Karpas-422 (cell line): ENCODE measurements around the gene SCYGR4. TPM values are rescaled to one million over a fixed set of nuclear protein-coding genes. Genes with fewer than 3 reads are reported as not detected.

Source experiments
- DNase-seq: peaks from one replicate; pipeline ENCODE4 v3.0.0-alpha.2; 2015
- H2AFZ ChIP-seq: fragments of 200-600 bp; sonication (generic); 2 replicates; pipeline ENCODE4 v1.6.1; 2014; ENCODE audit warnings: antibody characterized with exemption, low read length, mixed read lengths
- H3K27ac ChIP-seq: fragments of 200-600 bp; sonication (generic); 2 replicates; pipeline ENCODE4 v1.5.1; 2014; ENCODE audit warnings: mild to moderate bottlenecking, low read length, moderate library complexity
- H3K27me3 ChIP-seq: fragments of 200-600 bp; sonication (generic); 2 replicates; pipeline ENCODE4 v1.6.1; 2014; ENCODE audit warnings: low read length, mixed read lengths
- H3K36me3 ChIP-seq: fragments of 200-600 bp; sonication (generic); 2 replicates; pipeline ENCODE4 v1.6.1; 2014; ENCODE audit warnings: low read length, mixed read lengths; ENCODE audit not compliant: insufficient read depth
- H3K4me1 ChIP-seq: fragments of 200-600 bp; sonication (generic); 2 replicates; pipeline ENCODE4 v1.6.1; 2014; ENCODE audit warnings: mild to moderate bottlenecking, low read length, mixed read lengths
- H3K4me2 ChIP-seq: fragments of 200-600 bp; sonication (generic); 2 replicates; pipeline ENCODE4 v1.6.1; 2014; ENCODE audit warnings: low read length, low read depth, mild to moderate bottlenecking; ENCODE audit not compliant: poor library complexity, severe bottlenecking
- H3K4me3 ChIP-seq: fragments of 200-600 bp; sonication (generic); 2 replicates; pipeline ENCODE4 v1.5.1; 2014; ENCODE audit warnings: mild to moderate bottlenecking, antibody characterized with exemption, low read length, mixed read lengths
- H3K79me2 ChIP-seq: fragments of 200-600 bp; sonication (generic); 2 replicates; pipeline ENCODE4 v1.6.1; 2014; ENCODE audit warnings: mild to moderate bottlenecking, low read length, mixed read lengths
- H3K9ac ChIP-seq: fragments of 200-600 bp; sonication (generic); 2 replicates; pipeline ENCODE4 v1.6.0; 2014; ENCODE audit warnings: low read length
- H3K9me2 ChIP-seq: fragments of 200-600 bp; sonication (generic), shearing (Covaris generic); replicated peaks from 2 replicates; pipeline ENCODE4 v1.6.0; 2014; ENCODE audit warnings: mild to moderate bottlenecking, low read length, moderate library complexity; ENCODE audit not compliant: insufficient read depth
- H3K9me3 ChIP-seq: fragments of 300-700, 200-600 bp; sonication (generic); 2 replicates; pipeline ENCODE4 v1.6.1; 2014; ENCODE audit warnings: low read length, mixed read lengths
- H4K20me1 ChIP-seq: fragments of 200-600 bp; sonication (generic); 2 replicates; pipeline ENCODE4 v1.6.1; 2014; ENCODE audit warnings: mild to moderate bottlenecking, antibody characterized with exemption, low read length, low read depth; ENCODE audit not compliant: insufficient read depth
- total RNA-seq: library from RNA; depleted of rRNA; stranded (reverse); fragments of >200 nt; shearing (Covaris generic); gene quantifications from 2 replicates; pipeline ENCODE4 v1.2.3, GENCODE V29; 2014; ENCODE audit warnings: low replicate concordance; rRNA removed

Gene SCYGR4, protein sequence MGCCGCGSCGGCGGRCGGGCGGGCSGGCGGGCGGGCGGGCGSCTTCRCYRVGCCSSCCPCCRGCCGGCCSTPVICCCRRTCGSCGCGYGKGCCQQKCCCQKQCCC
- not detected in 2 replicates for total RNA-seq

DNA sequence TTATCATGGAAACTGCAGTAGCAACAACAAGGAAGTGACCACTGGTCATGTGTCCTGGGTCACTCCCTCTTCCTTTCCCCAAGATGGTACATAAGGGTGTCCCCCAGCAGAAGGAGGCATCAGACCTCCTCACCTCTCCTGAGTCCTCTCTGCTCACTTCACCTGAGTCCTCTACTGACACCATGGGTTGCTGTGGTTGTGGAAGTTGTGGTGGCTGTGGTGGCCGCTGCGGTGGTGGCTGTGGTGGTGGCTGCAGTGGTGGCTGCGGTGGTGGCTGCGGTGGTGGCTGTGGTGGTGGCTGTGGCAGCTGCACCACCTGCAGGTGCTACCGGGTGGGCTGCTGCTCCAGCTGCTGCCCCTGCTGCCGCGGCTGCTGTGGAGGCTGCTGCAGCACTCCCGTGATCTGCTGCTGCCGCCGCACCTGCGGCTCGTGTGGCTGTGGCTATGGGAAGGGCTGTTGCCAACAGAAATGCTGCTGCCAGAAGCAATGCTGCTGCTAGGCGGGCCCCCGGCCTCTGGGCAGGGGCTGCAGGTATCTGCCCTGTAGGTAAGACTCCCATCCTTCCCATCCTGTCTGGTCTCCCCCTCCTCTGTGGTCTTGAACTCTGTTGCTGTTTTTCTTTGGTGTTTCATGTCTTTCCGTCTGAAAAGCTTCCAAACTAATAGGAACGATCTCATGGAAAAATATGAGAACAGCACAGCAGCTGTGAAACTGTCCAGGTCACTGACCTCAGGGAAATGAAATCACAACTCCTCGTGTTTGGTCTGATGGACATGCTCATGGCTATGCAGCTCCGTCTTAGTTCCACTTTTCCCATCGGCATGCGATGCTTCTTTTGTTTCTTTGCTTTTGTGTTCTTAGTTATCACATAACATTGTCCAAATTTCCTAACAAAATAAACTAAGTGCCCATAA, at the start of gene SCYGR4:
TSS of gene SCYGR4 (plus strand) at position 183 of the 915 bp plus-strand sequence. CDS start at position 183, 0 bp downstream.
- Histone ChIP-seq H3K27me3 (no peaks in the 10 kb centered on the region), H3K9me3 (no peaks in the 10 kb centered on the region), H3K4me1 (no peaks in the 10 kb centered on the region), H3K4me3 (no peak within 1 kb of the TSS), H4K20me1 (no peaks in the 10 kb centered on the region), H3K9me2 (no peaks in the 10 kb centered on the region), H3K9ac (no peak within 1 kb of the TSS), H2AFZ (no peak within 1 kb of the TSS), H3K36me3 (no peaks in the 10 kb centered on the region), H3K4me2 (no peak within 1 kb of the TSS), H3K79me2 (no peaks in the 10 kb centered on the region), H3K27ac (no peak within 1 kb of the TSS)
- no peak for DNase-seq

DNA sequence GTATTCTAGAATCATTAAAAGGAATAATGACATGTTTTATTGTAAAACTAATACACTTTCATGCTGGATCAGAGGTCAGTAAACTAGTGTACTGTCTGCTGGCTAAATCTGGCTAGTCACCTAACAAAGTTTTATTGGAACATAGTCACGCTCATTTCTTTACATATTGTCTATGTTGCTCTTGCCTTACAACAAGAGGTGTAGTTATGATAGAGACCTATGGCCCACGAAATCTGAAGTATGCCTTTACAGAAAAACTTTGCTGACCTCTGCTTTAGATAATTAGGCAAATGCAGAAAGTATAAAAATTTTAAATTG, 48.5 kb upstream of the SCYGR4 start:
- Histone ChIP-seq H3K9me2 (no peaks in the 10 kb centered on the region), H3K79me2 (no peaks in the 10 kb centered on the region), H2AFZ (no peak overlapping the region), H3K4me1 (peaks cover 17% of the 10 kb centered on the region), H3K4me2 (no peak overlapping the region), H4K20me1 (no peaks in the 10 kb centered on the region), H3K9me3 (no peaks in the 10 kb centered on the region), H3K9ac (no peak overlapping the region), H3K36me3 (peaks cover 6% of the 10 kb centered on the region; the same call in 1 of the 2 replicates), H3K4me3 (no peak overlapping the region), H3K27me3 (no peaks in the 10 kb centered on the region), H3K27ac (no peak overlapping the region)
- no peak for DNase-seq

DNA sequence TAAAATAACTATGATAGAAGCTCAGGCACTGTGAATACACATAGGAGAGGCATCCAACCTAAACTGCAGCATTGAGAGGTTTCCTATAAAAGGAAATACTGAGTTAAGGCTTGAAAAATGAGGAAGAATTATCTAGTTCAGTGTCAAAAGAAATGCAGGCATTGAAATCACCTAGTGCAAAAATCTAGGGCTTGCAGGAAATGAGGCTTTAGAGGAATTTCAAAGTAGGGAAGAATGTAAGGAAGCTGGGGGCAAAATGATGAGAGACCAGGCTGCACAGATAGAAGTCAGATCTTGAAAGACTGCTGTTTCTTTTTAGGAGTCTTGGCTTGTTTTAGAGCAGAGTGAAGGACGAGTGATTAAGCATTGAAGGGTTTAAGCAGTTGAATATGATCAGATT, 46.7 kb upstream of the SCYGR4 start:
- H3K27me3 ChIP-seq, result no peaks in the 10 kb centered on the region
- H3K4me1 ChIP-seq, result peaks cover 4% of the 10 kb centered on the region
- H3K9me3 ChIP-seq, result no peaks in the 10 kb centered on the region
- no peak overlapping the region for H3K27ac ChIP-seq
- H3K36me3 ChIP-seq, result no peaks in the 10 kb centered on the region
- DNase-seq, result no peak
- no peaks in the 10 kb centered on the region for H4K20me1 ChIP-seq
- H3K9ac ChIP-seq, result no peak overlapping the region
- H3K4me3 ChIP-seq, result no peak overlapping the region
- no peaks in the 10 kb centered on the region for H3K79me2 ChIP-seq
- H3K9me2 ChIP-seq, result no peaks in the 10 kb centered on the region
- H3K4me2 ChIP-seq, result no peak overlapping the region
- H2AFZ ChIP-seq, result no peak overlapping the region

DNA sequence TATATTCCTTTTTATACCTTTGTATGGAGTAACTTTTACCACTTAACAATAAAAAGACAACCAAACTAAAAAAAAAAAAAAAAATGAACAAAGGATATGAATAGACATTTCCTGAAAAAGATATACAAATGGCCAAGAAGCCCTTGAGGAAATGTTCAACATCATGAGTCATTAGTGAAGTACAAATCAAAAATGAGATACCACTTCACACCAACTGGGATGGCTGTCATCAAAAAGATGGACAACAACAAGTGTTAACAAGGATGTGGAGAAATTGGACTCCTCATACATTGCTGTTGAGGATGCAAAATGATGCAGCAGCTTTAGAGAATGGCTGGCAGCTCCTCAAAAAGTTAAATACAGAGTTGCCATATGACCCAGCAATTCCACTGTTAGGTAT, 41.2 kb upstream of the SCYGR4 start:
- DNase-seq, result no peak
- Histone ChIP-seq H3K4me3 (no peak overlapping the region), H3K9me2 (no peaks in the 10 kb centered on the region), H4K20me1 (no peaks in the 10 kb centered on the region), H3K27ac (no peak overlapping the region), H2AFZ (no peak overlapping the region), H3K9ac (no peak overlapping the region), H3K9me3 (no peaks in the 10 kb centered on the region), H3K27me3 (no peaks in the 10 kb centered on the region), H3K79me2 (no peaks in the 10 kb centered on the region), H3K4me1 (no peaks in the 10 kb centered on the region), H3K36me3 (no peaks in the 10 kb centered on the region), H3K4me2 (no peak overlapping the region)

DNA sequence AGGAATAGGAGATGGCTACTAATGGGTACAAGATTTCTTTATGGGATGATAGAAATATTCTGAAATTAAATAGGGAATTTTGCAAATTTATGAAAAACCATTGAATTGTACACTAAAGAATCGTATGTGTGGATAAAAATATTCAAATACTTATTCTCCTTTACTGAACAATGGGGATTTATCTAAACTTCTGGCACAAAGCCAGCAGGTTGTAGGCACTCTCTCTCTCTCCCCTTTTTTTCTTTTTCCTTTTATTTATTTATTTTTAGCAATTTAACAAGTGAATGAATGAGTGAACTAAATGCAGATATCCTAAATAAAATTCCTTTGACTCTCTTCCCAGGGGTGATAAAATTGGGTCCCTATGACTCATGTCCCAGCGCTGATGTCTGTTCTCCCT, 40.5 kb upstream of the SCYGR4 start:
- H3K9me3 ChIP-seq, result no peaks in the 10 kb centered on the region
- H3K4me1 ChIP-seq, result no peaks in the 10 kb centered on the region
- no peaks in the 10 kb centered on the region for H3K79me2 ChIP-seq
- H3K9ac ChIP-seq, result no peak overlapping the region
- H3K36me3 ChIP-seq, result peaks cover 7% of the 10 kb centered on the region; the same call in 1 of the 2 replicates
- H3K9me2 ChIP-seq, result no peaks in the 10 kb centered on the region
- no peaks in the 10 kb centered on the region for H3K27me3 ChIP-seq
- no peak for DNase-seq
- H3K4me2 ChIP-seq, result no peak overlapping the region
- H3K4me3 ChIP-seq, result no peak overlapping the region
- no peak overlapping the region for H3K27ac ChIP-seq
- no peaks in the 10 kb centered on the region for H4K20me1 ChIP-seq
- no peak overlapping the region for H2AFZ ChIP-seq

DNA sequence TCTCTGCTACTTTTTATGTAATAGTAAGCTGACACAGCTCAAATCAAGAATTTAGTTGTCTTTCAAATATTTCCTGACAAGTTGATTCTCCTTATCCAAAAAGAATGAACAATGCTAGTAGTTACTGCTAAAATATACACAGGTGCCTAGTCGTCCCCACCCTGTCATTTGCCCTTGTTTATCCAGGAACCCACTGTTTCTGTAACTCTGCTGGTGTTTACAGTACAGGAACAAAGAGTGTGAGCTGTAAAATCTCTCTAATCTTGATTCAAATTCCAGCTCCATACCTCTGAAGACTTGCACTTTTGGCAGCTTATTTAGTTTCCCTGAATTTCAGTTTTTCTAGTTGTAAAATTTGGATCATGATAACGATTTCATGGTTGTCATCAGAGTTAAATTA, 39.7 kb upstream of the SCYGR4 start:
- H4K20me1 ChIP-seq, result no peaks in the 10 kb centered on the region
- no peak overlapping the region for H3K9ac ChIP-seq
- H3K36me3 ChIP-seq, result peaks cover 12% of the 10 kb centered on the region; the same call in 1 of the 2 replicates
- DNase-seq, result no peak
- H3K9me3 ChIP-seq, result 0 out of 2 replicates have a peak, but pooled peaks cover 2% of the 10 kb centered on the region
- no peaks in the 10 kb centered on the region for H3K9me2 ChIP-seq
- no peaks in the 10 kb centered on the region for H3K79me2 ChIP-seq
- H2AFZ ChIP-seq, result no peak overlapping the region
- H3K4me2 ChIP-seq, result no peak overlapping the region
- H3K4me1 ChIP-seq, result no peaks in the 10 kb centered on the region
- H3K27me3 ChIP-seq, result no peaks in the 10 kb centered on the region
- no peak overlapping the region for H3K27ac ChIP-seq
- no peak overlapping the region for H3K4me3 ChIP-seq

DNA sequence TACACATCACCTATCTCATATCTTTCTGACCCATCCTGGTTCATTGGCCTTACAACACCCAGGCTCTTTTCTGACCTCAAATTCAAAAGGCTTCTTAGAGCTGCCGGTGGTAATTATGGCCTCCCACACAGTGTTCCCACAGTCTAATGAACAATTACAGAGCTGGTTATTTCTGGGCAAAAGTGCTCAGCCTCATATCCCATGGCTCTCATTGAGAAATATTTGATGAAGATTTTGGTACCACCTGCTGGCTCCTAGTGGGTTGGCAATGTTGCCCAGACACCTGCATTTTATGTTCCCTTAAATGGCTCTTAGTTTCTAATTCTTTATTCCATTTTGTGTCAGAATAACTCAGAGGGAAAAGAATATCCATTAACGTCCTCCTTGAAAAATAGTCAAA, 38.7 kb upstream of the SCYGR4 start:
- no peaks in the 10 kb centered on the region for H3K4me1 ChIP-seq
- DNase-seq, result no peak
- no peak overlapping the region for H2AFZ ChIP-seq
- no peak overlapping the region for H3K27ac ChIP-seq
- H3K27me3 ChIP-seq, result no peaks in the 10 kb centered on the region
- no peaks in the 10 kb centered on the region for H3K9me2 ChIP-seq
- H3K9me3 ChIP-seq, result 0 out of 2 replicates have a peak, but pooled peaks cover 2% of the 10 kb centered on the region
- peaks cover 12% of the 10 kb centered on the region; the same call in 1 of the 2 replicates for H3K36me3 ChIP-seq
- H3K4me2 ChIP-seq, result no peak overlapping the region
- no peak overlapping the region for H3K9ac ChIP-seq
- no peaks in the 10 kb centered on the region for H4K20me1 ChIP-seq
- H3K4me3 ChIP-seq, result no peak overlapping the region
- no peaks in the 10 kb centered on the region for H3K79me2 ChIP-seq

DNA sequence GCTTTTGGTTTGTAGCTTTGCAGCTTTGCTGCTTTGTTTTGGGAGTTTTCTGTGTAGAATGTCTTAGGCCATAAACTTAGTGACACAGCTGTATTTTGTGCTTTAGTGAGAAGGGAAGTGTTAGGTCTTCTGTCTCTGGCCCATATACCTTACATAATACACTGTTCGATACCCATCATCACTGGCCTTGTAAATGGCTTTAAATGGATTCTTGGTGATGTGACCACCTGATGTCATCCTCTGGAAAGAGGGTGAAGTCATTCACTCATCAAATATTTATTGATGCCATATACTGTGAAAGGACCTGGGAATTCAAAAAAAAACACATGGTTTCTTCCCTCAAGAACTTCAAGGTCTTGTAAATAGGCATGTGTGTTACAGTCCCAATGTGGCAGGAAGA, 37.5 kb upstream of the SCYGR4 start:
- no peak overlapping the region for H3K27ac ChIP-seq
- no peak overlapping the region for H3K4me2 ChIP-seq
- H4K20me1 ChIP-seq, result no peaks in the 10 kb centered on the region
- no peak overlapping the region for H3K4me3 ChIP-seq
- 0 out of 2 replicates have a peak, but pooled peaks cover 2% of the 10 kb centered on the region for H3K9me3 ChIP-seq
- H3K9ac ChIP-seq, result no peak overlapping the region
- H2AFZ ChIP-seq, result no peak overlapping the region
- H3K36me3 ChIP-seq, result peaks cover 12% of the 10 kb centered on the region; the same call in 1 of the 2 replicates
- no peak for DNase-seq
- no peaks in the 10 kb centered on the region for H3K4me1 ChIP-seq
- no peaks in the 10 kb centered on the region for H3K9me2 ChIP-seq
- no peaks in the 10 kb centered on the region for H3K79me2 ChIP-seq
- H3K27me3 ChIP-seq, result no peaks in the 10 kb centered on the region
